HG03064 (cell line): ENCODE results near the gene HIP1R.

Source experiments
- ATAC-seq: cut with Tn5 transposase; IDR thresholded peaks from one replicate; pipeline ENCODE4 v1.9.1; 2021; ENCODE audit warnings: low read depth; ENCODE audit not compliant: unreplicated experiment

HIP1R gene

GRCh38 chr12:122827258-122827657, 8.0 kb upstream of the HIP1R start:
- no peak for ATAC-seq

GRCh38 chr12:122830517-122831214, 4.6 kb upstream of the HIP1R start:
- no peak for ATAC-seq

- no peak for ATAC-seq
Observed at GRCh38 chr12:122834104-122834920, 945 bp upstream of the HIP1R start.

GRCh38 chr12:122835750-122836026, 431 bp downstream of the HIP1R start:
- ATAC-seq = no peak

GRCh38 chr12:122836027-122836921, 1.0 kb downstream of the HIP1R start:
- no peak for ATAC-seq

- no peak for ATAC-seq
Observed at GRCh38 chr12:122837306-122838265, 2.3 kb downstream of the HIP1R start.

GRCh38 chr12:122838841-122839240, 3.6 kb downstream of the HIP1R start:
- ATAC-seq = no peak

GRCh38 chr12:122839907-122840554, 4.8 kb downstream of the HIP1R start:
- no peak for ATAC-seq

- no peak for ATAC-seq
Observed at GRCh38 chr12:122840580-122841513, 5.6 kb downstream of the HIP1R start.

- no peak for ATAC-seq
Observed at GRCh38 chr12:122841544-122842321, 6.5 kb downstream of the HIP1R start.

- ATAC-seq = no peak
Observed at GRCh38 chr12:122842505-122843405, 7.5 kb downstream of the HIP1R start.

GRCh38 chr12:122843455-122843854, 8.2 kb downstream of the HIP1R start:
- no peak for ATAC-seq

GRCh38 chr12:122844366-122844971, 9.2 kb downstream of the HIP1R start:
- no peak for ATAC-seq

GRCh38 chr12:122845041-122845864, 10.0 kb downstream of the HIP1R start:
- ATAC-seq = no peak

- ATAC-seq = no peak
Observed at GRCh38 chr12:122845865-122846621, 10.8 kb downstream of the HIP1R start.
